ENCODE data around the gene UNC5C. TPM values are rescaled to one million over a fixed set of nuclear protein-coding genes. Genes with fewer than 3 reads are reported as not detected.

UNC5C gene
- total and polyA plus RNA-seq, 10 of the 15 experiments (the other 5 are each of a cell fraction or from before 2014, with no cell fraction given): 0.02 to 2.0 (median 0.15) TPM; not detected in 1

DNA sequence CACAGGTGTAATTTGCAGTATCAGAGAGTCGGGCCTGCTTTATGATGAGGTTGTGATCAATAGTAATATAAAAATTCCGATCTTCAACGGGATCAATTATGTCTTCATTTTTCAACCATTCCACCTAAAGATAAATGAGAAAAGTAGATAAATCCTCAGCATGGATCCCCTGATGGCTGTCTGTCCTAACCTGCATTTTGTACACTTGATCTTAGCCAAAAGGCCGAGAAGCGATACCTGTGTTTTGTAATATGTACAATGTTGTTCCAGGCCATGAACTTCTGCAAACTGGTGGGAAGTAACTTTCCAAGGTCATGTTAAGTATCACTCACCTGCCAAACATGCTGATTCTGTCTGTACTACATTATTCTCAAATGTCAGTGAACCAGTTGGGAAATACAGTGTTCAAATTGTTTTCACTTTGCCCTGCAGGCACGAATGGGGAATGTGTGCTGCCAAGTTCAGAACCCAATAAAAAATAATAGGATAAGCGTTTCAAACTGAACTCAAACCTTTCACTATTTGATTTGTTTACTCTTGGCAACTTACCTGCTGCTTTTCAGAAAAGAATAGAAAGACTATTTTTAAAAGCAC, 298.1 kb downstream of the UNC5C start (continued):
- TF ChIP-seq ZBED1 (IDR thresholded peaks at IDR 0.05; ENCODE audit: borderline replicate concordance): no peak
- no peak for TF ChIP-seq KAT2A (conservative IDR thresholded peaks at IDR 0.05; ENCODE audit: control insufficient read depth, low read depth, low read length)
- TF ChIP-seq STAT1 (conservative IDR thresholded peaks at IDR 0.05): no peak
- TF ChIP-seq, protein P1, sequence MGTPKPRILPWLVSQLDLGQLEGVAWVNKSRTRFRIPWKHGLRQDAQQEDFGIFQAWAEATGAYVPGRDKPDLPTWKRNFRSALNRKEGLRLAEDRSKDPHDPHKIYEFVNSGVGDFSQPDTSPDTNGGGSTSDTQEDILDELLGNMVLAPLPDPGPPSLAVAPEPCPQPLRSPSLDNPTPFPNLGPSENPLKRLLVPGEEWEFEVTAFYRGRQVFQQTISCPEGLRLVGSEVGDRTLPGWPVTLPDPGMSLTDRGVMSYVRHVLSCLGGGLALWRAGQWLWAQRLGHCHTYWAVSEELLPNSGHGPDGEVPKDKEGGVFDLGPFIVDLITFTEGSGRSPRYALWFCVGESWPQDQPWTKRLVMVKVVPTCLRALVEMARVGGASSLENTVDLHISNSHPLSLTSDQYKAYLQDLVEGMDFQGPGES (IDR thresholded peaks at IDR 0.05): no peak
- no peak for TF ChIP-seq EP300 (IDR thresholded peaks at IDR 0.05; ENCODE audit: borderline replicate concordance in 1 of 2, control insufficient read depth in 1 of 2, low read depth in 2 of 2, low read length in 2 of 2)
- TF ChIP-seq MYC (IDR thresholded peaks at IDR 0.05; ENCODE audit: insufficient read depth, insufficient read length, insufficient replicate concordance, low read length, severe bottlenecking): no peak
- no peak for TF ChIP-seq ZNF274 (IDR thresholded peaks at IDR 0.05; ENCODE audit: insufficient read depth, insufficient read length)
- TF ChIP-seq, protein P2, sequence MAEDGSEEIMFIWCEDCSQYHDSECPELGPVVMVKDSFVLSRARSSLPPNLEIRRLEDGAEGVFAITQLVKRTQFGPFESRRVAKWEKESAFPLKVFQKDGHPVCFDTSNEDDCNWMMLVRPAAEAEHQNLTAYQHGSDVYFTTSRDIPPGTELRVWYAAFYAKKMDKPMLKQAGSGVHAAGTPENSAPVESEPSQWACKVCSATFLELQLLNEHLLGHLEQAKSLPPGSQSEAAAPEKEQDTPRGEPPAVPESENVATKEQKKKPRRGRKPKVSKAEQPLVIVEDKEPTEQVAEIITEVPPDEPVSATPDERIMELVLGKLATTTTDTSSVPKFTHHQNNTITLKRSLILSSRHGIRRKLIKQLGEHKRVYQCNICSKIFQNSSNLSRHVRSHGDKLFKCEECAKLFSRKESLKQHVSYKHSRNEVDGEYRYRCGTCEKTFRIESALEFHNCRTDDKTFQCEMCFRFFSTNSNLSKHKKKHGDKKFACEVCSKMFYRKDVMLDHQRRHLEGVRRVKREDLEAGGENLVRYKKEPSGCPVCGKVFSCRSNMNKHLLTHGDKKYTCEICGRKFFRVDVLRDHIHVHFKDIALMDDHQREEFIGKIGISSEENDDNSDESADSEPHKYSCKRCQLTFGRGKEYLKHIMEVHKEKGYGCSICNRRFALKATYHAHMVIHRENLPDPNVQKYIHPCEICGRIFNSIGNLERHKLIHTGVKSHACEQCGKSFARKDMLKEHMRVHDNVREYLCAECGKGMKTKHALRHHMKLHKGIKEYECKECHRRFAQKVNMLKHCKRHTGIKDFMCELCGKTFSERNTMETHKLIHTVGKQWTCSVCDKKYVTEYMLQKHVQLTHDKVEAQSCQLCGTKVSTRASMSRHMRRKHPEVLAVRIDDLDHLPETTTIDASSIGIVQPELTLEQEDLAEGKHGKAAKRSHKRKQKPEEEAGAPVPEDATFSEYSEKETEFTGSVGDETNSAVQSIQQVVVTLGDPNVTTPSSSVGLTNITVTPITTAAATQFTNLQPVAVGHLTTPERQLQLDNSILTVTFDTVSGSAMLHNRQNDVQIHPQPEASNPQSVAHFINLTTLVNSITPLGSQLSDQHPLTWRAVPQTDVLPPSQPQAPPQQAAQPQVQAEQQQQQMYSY (CRISPR knock-in tag; IDR thresholded peaks at IDR 0.05): no peak
- TF ChIP-seq, protein P3, sequence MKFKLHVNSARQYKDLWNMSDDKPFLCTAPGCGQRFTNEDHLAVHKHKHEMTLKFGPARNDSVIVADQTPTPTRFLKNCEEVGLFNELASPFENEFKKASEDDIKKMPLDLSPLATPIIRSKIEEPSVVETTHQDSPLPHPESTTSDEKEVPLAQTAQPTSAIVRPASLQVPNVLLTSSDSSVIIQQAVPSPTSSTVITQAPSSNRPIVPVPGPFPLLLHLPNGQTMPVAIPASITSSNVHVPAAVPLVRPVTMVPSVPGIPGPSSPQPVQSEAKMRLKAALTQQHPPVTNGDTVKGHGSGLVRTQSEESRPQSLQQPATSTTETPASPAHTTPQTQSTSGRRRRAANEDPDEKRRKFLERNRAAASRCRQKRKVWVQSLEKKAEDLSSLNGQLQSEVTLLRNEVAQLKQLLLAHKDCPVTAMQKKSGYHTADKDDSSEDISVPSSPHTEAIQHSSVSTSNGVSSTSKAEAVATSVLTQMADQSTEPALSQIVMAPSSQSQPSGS (IDR thresholded peaks at IDR 0.05; ENCODE audit: low read length): no peak
- no peak for TF ChIP-seq PAX8 (IDR thresholded peaks at IDR 0.05)
- TF ChIP-seq, protein P4, sequence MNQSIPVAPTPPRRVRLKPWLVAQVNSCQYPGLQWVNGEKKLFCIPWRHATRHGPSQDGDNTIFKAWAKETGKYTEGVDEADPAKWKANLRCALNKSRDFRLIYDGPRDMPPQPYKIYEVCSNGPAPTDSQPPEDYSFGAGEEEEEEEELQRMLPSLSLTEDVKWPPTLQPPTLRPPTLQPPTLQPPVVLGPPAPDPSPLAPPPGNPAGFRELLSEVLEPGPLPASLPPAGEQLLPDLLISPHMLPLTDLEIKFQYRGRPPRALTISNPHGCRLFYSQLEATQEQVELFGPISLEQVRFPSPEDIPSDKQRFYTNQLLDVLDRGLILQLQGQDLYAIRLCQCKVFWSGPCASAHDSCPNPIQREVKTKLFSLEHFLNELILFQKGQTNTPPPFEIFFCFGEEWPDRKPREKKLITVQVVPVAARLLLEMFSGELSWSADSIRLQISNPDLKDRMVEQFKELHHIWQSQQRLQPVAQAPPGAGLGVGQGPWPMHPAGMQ (IDR thresholded peaks at IDR 0.05; ENCODE audit: borderline replicate concordance): no peak
- TF ChIP-seq EED (IDR thresholded peaks at IDR 0.05; ENCODE audit: low read depth): no peak
- no peak for TF ChIP-seq NFIC (IDR thresholded peaks at IDR 0.05; ENCODE audit: low read depth, low read length)

Measured in GM12878 (cell line).